Lower lobe of right lung (tissue), 2 donors: ENCODE results near the gene EML2. TPM values are rescaled to one million over a fixed set of nuclear protein-coding genes. Genes with fewer than 3 reads are reported as not detected.
A peak's percentile ranks its signal among the peaks of the same experiment; 100 is the strongest.

Source experiments
- ATAC-seq, 2 donors: fragments of 200-7000 bp; cut with Tn5 transposase; one replicate each; pipeline ENCODE4 v1.9.1; 2020 to 2022; ENCODE audit warnings: mild to moderate bottlenecking in 2 of 2, moderate library complexity in 2 of 2
- DNase-seq: peaks from one replicate; pipeline ENCODE4 v3.0.0-alpha.2; 2020
- H3K27ac ChIP-seq: fragments of 200-600 bp; one replicate; pipeline ENCODE4 v1.8.0; 2022
- H3K27me3 ChIP-seq: fragments of 200-600 bp; one replicate; pipeline ENCODE4 v1.8.0; 2022; ENCODE audit warnings: low read depth
- H3K36me3 ChIP-seq: fragments of 200-600 bp; one replicate; pipeline ENCODE4 v1.8.0; 2022; ENCODE audit warnings: mild to moderate bottlenecking
- H3K4me1 ChIP-seq: fragments of 200-600 bp; one replicate; pipeline ENCODE4 v1.8.0; 2022
- H3K4me3 ChIP-seq: fragments of 200-600 bp; one replicate; pipeline ENCODE4 v1.8.0; 2022; ENCODE audit warnings: mild to moderate bottlenecking
- H3K9me3 ChIP-seq: fragments of 200-600 bp; one replicate; pipeline ENCODE4 v1.8.0; 2022
- CTCF ChIP-seq: fragments of 200-600 bp; IDR thresholded peaks from one replicate; pipeline ENCODE4 v1.8.0; 2022; ENCODE audit warnings: antibody characterized with exemption, mild to moderate bottlenecking
- intact Hi-C: fragments of 100-400 bp; cut with DNase I; formaldehyde crosslinking; loops from one replicate; pipeline ENCODE4 v1.11.0; 2022
- total RNA-seq: library from RNA; stranded (reverse); fragmentation: NEBNext Ultra II Directional; extraction: Animal tissue kit (Norgen Biotek cat#: 25700); gene quantifications from one replicate; pipeline ENCODE4 v1.2.1, GENCODE V29; 2021
- donor health status: DM: no; HTN: yes; CAD: no; lungs with severe emphysema.

Gene EML2
- total RNA-seq, 1 donor from 2014 or later: 51.4 TPM

GRCh38 chr19:45645631-45646344 is 6.6 kb upstream of the EML2 start:
- DNase-seq (peak; percentile 76), ATAC-seq (peak in 1 of 2 donors; percentile 62)
- Histone ChIP-seq H3K27ac (peak overlapping the region; percentile 56), H3K4me3 (peak overlapping the region; percentile 54), H3K4me1 (peaks cover 39% of the 10 kb centered on the region), H3K27me3 (peaks cover 24% of the 10 kb centered on the region), H3K36me3 (no peaks in the 10 kb centered on the region), H3K9me3 (no peaks in the 10 kb centered on the region)
- intact Hi-C loops: no loop called here
- no peak for TF ChIP-seq CTCF

- intact Hi-C loops: no loop called here
- peaks cover 42% of the 10 kb centered on the region for H3K4me1 ChIP-seq
- DNase-seq (no peak), ATAC-seq (no peak)
- H3K27me3 ChIP-seq: peaks cover 24% of the 10 kb centered on the region
- no peak overlapping the region for H3K27ac ChIP-seq
- no peaks in the 10 kb centered on the region for H3K9me3 ChIP-seq
- H3K4me3 ChIP-seq: peak overlapping the region; percentile 54
- TF ChIP-seq CTCF: no peak
- no peaks in the 10 kb centered on the region for H3K36me3 ChIP-seq
These were observed 6.0 kb upstream of the EML2 start for GRCh38 chr19:45645068-45645630.

- TF ChIP-seq CTCF: no peak
- no peak overlapping the region for H3K27ac ChIP-seq
- no peaks in the 10 kb centered on the region for H3K36me3 ChIP-seq
- intact Hi-C loops: no loop called here
- H3K4me1 ChIP-seq: peaks cover 51% of the 10 kb centered on the region
- ATAC-seq (no peak), DNase-seq (no peak)
- H3K27me3 ChIP-seq: peaks cover 24% of the 10 kb centered on the region
- no peak overlapping the region for H3K4me3 ChIP-seq
- H3K9me3 ChIP-seq: no peaks in the 10 kb centered on the region
These were observed 5.0 kb upstream of the EML2 start for GRCh38 chr19:45643927-45644771.

- TF ChIP-seq CTCF: peak; percentile 99
- intact Hi-C loops: no loop called here
- Histone ChIP-seq H3K27ac (peak overlapping the region; percentile 85), H3K27me3 (peaks cover 24% of the 10 kb centered on the region), H3K36me3 (no peaks in the 10 kb centered on the region), H3K9me3 (no peaks in the 10 kb centered on the region), H3K4me1 (peaks cover 57% of the 10 kb centered on the region), H3K4me3 (peak overlapping the region; percentile 53)
- DNase-seq: peak; percentile 90
- ATAC-seq: peak; percentile 69 to 74
These were observed 4.1 kb upstream of the EML2 start for GRCh38 chr19:45643024-45643926.
